Measurements from ENCODE around the gene DMD. TPM values are rescaled to one million over a fixed set of nuclear protein-coding genes. Genes with fewer than 3 reads are reported as not detected.
"Not testable (repeated sequence)": the region's sequence is repeated elsewhere in the genome, so short reads cannot be mapped to it uniquely, and the experiment has no call there.

Gene DMD
- total RNA-seq, 1 experiment from 2014 or later = 47.2 TPM

GRCh38 chrX:31934015-31934414, 1277.3 kb downstream of the DMD start:
- Histone ChIP-seq H3K36me3 (ENCODE audit: control insufficient read depth, insufficient read depth, low read length) (no peaks in the 10 kb centered on the region), H3K27me3 (replicated peaks; ENCODE audit: control insufficient read depth, insufficient read depth, low read length) (no peaks in the 10 kb centered on the region; the same call in 1 of the 2 replicates), H3K9me3 (no peaks in the 10 kb centered on the region), H3K4me3 (ENCODE audit: low read depth, low read length) (no peak overlapping the region), H3K4me1 (no peaks in the 10 kb centered on the region)
- Mint-ChIP-seq H3K9me3 (ENCODE audit: unreplicated experiment) (no peaks in the 10 kb centered on the region), H3K36me3 (ENCODE audit: insufficient read depth, unreplicated experiment) (no peaks in the 10 kb centered on the region), H3K4me3 (ENCODE audit: unreplicated experiment) (no peak overlapping the region), H3K27ac (ENCODE audit: unreplicated experiment) (no peak overlapping the region), H3K27me3 (ENCODE audit: insufficient read depth, unreplicated experiment) (no peaks in the 10 kb centered on the region), H3K4me1 (ENCODE audit: low read depth, unreplicated experiment) (no peaks in the 10 kb centered on the region)
- ChIA-PET CTCF (no interaction called here), POLR2A (no interaction called here)
- DNase-seq = no peak
- TF ChIP-seq CTCF (IDR thresholded peaks at IDR 0.05; ENCODE audit: insufficient read depth in 1 of 2, low read depth in 1 of 2, low read length in 1 of 2, severe bottlenecking in 1 of 2, unreplicated experiment in 1 of 2) = no peak
- no TSS peak for BruUV-seq (replicated peaks)
- intact Hi-C loops (cut with micrococcal nuclease; ENCODE audit: unreplicated experiment) = no loop called here

GRCh38 chrX:31932769-31933168, 1278.6 kb downstream of the DMD start:
- intact Hi-C loops (cut with micrococcal nuclease; ENCODE audit: unreplicated experiment) = no loop called here
- CTCF ChIA-PET = no interaction called here
- Histone ChIP-seq H3K36me3 (ENCODE audit: control insufficient read depth, insufficient read depth, low read length) (no peaks in the 10 kb centered on the region), H3K4me3 (ENCODE audit: low read depth, low read length) (no peak overlapping the region), H3K4me1 (no peaks in the 10 kb centered on the region), H3K9me3 (no peaks in the 10 kb centered on the region), H3K27me3 (replicated peaks; ENCODE audit: control insufficient read depth, insufficient read depth, low read length) (no peaks in the 10 kb centered on the region)
- Mint-ChIP-seq H3K27ac (ENCODE audit: unreplicated experiment) (no peak overlapping the region), H3K4me3 (ENCODE audit: unreplicated experiment) (no peak overlapping the region), H3K9me3 (ENCODE audit: unreplicated experiment) (no peaks in the 10 kb centered on the region), H3K4me1 (ENCODE audit: low read depth, unreplicated experiment) (no peaks in the 10 kb centered on the region), H3K27me3 (ENCODE audit: insufficient read depth, unreplicated experiment) (no peaks in the 10 kb centered on the region), H3K36me3 (ENCODE audit: insufficient read depth, unreplicated experiment) (no peaks in the 10 kb centered on the region)
- no peak for TF ChIP-seq CTCF (IDR thresholded peaks at IDR 0.05; ENCODE audit: insufficient read depth in 1 of 2, low read depth in 1 of 2, low read length in 1 of 2, severe bottlenecking in 1 of 2, unreplicated experiment in 1 of 2)
- no TSS peak for BruUV-seq (replicated peaks)
- DNase-seq = no peak
- POLR2A ChIA-PET = no interaction called here

GRCh38 chrX:31932320-31932719, 1279.0 kb downstream of the DMD start:
- H3K4me1 ChIP-seq; H3K27me3 ChIP-seq (replicated peaks; ENCODE audit: control insufficient read depth, insufficient read depth, low read length); POLR2A ChIA-PET; H3K36me3 Mint-ChIP-seq (ENCODE audit: insufficient read depth, unreplicated experiment); H3K4me1 Mint-ChIP-seq (ENCODE audit: low read depth, unreplicated experiment); H3K4me3 ChIP-seq (ENCODE audit: low read depth, low read length); H3K9me3 ChIP-seq; BruUV-seq (replicated peaks); intact Hi-C loops (cut with micrococcal nuclease; ENCODE audit: unreplicated experiment); H3K36me3 ChIP-seq (ENCODE audit: control insufficient read depth, insufficient read depth, low read length); H3K9me3 Mint-ChIP-seq (ENCODE audit: unreplicated experiment); H3K27ac Mint-ChIP-seq (ENCODE audit: unreplicated experiment); H3K27me3 Mint-ChIP-seq (ENCODE audit: insufficient read depth, unreplicated experiment); H3K4me3 Mint-ChIP-seq (ENCODE audit: unreplicated experiment); DNase-seq; CTCF ChIA-PET: not testable (repeated sequence)

GRCh38 chrX:31931225-31931624, 1280.1 kb downstream of the DMD start:
- Mint-ChIP-seq H3K4me1 (ENCODE audit: low read depth, unreplicated experiment) (no peaks in the 10 kb centered on the region), H3K9me3 (ENCODE audit: unreplicated experiment) (no peaks in the 10 kb centered on the region), H3K36me3 (ENCODE audit: insufficient read depth, unreplicated experiment) (no peaks in the 10 kb centered on the region), H3K27me3 (ENCODE audit: insufficient read depth, unreplicated experiment) (no peaks in the 10 kb centered on the region), H3K27ac (ENCODE audit: unreplicated experiment) (no peak overlapping the region), H3K4me3 (ENCODE audit: unreplicated experiment) (no peak overlapping the region)
- ChIA-PET CTCF (no interaction called here), POLR2A (no interaction called here)
- Histone ChIP-seq H3K27me3 (replicated peaks; ENCODE audit: control insufficient read depth, insufficient read depth, low read length) (no peaks in the 10 kb centered on the region), H3K4me1 (no peaks in the 10 kb centered on the region), H3K4me3 (ENCODE audit: low read depth, low read length) (no peak overlapping the region), H3K36me3 (ENCODE audit: control insufficient read depth, insufficient read depth, low read length) (no peaks in the 10 kb centered on the region), H3K9me3 (no peaks in the 10 kb centered on the region)
- no peak for DNase-seq
- intact Hi-C loops (cut with micrococcal nuclease; ENCODE audit: unreplicated experiment) = no loop called here
- BruUV-seq (replicated peaks) = no TSS peak
- TF ChIP-seq CTCF (IDR thresholded peaks at IDR 0.05; ENCODE audit: insufficient read depth in 1 of 2, low read depth in 1 of 2, low read length in 1 of 2, severe bottlenecking in 1 of 2, unreplicated experiment in 1 of 2) = no peak

All from Caco-2 (cell line).